Measurements from ENCODE around the gene URB2.

URB2 gene

DNA sequence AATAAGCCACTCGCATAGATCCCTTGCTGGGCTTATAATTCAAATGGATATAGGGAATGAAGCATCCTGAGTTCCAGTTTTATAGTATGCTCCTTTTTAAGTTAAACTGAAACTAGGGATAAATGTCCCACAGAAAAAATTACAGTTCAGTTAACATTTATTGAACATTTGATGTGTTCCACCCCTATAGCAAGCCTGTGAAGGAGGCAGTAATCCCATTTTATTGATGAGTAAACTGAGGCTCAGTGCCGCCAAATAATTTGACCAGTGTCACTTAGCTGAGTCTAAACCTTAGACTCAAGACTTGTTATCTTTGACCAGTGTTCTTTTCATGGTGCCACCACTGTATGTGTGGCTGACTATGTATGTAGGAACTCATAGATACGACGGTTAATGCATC lies 22.4 kb downstream of the URB2 start:
- no peak for DNase-seq

DNA sequence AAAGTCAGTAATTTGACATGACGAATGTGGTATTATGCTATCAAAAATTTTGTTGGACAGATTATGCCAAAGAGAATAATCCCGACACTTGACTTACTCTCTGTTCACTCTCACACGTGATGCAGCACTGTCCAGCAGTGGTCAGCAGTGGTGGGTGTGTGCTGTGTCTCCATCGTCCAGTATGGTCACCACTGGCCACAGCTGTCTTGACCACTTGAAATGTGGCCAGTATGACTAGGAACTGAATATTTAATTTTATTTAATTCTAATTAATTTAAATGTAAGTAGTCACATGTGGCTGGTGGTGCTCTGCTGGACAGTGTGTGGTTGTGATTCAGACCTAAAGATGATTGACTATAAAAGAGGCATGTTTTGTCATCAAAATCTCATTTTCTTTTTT lies 24.0 kb downstream of the URB2 start:
- no peak for DNase-seq

DNA sequence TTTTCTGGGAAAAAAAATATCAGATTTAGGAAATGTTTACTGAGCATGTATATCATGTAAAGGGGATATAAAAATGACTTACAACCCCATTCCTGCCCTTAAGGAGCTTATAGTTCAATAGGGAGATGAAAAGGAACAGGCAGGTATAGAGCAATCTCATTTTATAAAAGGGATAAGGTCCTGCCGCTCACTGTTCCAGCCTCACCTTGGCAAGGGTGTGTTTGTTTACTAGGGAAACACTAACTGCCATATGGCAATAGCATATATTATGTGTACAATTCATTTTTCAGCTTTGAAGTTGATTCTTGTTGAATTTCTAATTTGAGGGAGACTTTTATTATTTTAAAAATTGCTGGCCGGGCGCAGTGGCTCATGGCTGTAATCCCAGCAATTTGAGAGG lies 25.5 kb downstream of the URB2 start:
- DNase-seq: no peak

DNA sequence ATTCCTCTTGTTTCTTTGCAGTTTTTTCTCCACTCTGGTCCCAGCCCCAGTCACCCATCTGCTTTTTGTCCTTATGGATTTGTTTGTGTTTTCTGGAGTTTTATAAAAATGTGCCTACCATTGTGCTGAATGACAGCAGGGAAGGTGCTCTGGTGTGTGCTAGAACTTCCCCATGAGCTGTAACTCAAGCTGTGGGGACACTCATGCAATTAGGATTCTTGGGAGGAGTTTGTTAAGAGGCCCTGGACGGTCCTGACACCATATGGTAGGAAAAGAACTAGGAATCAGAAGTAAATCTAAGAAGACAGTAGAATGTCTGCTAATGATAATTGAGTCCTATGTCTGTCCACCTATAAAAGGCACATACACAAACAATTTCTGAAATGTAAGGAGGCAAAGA lies 27.4 kb downstream of the URB2 start:
- DNase-seq: no peak

DNA sequence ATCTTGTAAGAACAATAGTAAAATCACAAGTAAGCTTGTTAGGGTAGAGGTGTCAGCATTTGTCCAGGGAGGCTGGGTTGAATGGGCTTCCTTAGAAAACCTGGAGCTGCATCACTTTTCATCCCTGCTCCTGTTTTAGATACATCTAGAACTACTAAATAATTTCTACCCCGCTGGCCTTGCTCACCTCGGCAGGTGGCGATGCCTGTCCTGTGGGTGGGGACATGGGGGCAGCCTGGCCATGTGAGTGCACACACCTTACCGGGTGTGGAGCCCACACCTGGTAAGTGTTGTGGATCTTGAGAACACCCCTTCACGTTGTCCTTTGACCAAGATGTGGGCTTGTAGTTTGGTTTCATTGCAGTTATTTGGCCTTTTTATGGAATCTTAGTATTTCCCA lies 29.7 kb downstream of the URB2 start:
- no peak for DNase-seq

DNA sequence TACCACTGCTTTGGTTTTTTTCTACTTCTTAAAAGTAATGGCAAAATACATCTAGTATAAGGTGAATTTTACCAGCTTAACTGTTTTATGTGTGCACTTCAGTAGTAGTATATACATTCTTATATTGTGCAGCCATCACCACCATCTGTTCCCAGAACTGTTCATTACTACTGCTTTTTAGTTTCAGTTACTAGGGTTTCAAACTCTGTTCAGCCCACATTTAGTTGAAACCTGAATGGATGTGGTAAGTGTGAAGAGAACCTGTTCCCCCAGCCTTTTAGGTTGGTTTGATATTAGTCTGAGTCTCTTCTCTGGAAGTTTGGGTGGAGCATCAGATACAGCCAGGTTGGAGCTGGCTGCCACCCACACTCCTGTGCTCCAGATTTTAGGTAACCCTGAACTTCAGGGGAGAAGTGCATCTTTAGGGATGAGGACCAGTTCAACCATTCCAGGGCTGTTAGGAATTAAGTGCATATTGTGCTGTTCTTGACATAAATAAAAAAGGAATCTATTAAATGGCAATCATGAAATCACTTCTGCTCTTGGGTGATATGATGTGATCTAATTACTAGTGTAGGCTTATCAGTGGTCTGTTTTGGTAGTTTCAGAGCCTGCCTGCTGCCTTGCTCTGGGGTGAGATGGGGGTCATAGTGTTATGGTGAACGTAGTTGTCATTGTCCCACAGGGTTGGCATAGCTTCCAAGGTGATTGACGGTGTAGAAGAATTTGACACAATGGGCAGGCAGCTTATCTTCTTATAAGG lies 32.1 kb downstream of the URB2 start:
- DNase-seq: no peak

DNA sequence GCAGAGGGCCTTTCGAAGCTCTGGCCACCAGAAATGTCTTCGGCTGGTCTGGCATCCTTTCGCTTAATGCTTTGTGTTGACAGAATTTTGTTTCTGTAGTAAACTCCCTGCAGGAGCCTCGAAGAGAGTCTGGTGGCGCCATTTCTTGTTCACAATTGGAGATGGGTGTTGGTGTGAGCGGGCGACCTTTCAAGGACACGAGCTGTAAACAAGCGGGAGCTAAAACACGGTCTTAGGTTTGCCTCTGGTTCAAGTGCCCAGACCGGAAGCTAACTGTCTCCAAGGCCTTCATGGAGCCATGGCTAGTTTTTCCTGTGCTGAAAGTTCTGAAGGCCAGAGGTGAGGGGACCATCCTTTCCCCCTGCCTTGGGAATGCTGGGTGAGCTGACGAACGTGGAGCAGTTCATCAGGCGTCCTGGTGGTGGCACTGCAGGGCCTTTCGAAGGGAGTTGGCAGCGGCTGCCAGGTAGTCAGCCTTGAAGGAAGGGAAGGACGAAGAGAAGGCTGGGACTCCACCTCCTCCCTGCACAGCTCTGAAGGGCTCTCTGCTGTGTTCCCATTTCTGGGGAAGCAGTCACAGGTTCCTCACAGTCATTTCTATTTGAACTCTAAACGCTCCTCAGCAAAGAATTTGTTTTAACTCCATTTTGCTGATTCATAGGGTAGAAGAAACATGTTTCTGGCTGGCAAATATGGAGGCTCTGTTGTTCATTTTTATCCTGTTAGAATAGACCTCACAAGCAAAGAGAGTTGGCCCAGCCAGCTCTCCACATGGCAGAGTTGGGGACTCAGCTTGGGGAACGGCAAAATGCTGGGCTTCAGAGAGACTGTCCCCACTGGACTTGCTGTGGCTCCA lies 35.2 kb downstream of the URB2 start:
- DNase-seq: peak; percentile 80 to 82

DNA sequence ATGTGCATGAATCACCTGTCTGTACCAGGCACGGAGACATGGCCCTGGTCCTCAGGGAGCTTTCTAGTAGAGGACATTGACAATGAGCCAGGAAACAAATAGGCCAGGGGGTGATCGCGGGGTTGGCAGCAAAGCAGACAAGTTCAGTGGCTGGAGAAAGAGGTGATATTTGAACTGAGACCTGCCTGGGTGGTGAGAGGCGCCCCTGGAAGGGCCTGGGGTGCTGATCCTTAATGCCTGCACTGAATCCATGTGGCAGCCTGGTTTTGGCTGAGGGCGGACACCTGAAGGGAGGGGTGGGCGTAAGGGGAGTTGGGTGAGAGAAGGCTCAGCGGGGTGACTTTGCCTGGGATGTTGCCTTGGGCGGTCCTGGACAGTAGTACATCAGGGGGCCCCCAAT lies 35.9 kb downstream of the URB2 start:
- no peak for DNase-seq

DNA sequence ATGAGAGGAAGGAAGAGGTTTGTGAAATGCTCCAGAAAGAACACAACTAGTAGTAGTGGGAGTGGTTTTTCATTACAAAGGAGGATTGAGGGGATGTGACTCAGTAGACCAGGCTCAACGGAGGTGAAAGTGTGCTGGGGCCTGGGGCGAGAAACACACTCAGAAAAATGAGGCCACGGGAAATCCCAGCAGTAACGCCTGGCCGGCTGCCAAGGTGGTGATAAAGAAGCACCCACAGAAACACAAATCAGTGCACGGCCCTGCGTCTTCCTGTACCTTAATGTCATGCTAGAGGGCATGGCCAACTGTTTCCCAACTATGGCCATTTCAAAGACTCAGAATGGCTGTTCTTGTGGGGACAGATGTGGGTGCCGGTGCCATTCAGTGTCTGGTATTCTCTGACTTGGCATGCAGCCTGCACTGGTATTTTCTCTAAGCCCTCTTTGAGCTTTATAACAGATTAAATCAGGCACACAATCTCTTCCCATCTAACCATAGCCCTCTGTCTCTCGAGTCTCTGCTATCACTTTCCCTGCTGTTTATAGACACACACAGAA lies 38.2 kb downstream of the URB2 start:
- peak; percentile 94 to 95 for DNase-seq

DNA sequence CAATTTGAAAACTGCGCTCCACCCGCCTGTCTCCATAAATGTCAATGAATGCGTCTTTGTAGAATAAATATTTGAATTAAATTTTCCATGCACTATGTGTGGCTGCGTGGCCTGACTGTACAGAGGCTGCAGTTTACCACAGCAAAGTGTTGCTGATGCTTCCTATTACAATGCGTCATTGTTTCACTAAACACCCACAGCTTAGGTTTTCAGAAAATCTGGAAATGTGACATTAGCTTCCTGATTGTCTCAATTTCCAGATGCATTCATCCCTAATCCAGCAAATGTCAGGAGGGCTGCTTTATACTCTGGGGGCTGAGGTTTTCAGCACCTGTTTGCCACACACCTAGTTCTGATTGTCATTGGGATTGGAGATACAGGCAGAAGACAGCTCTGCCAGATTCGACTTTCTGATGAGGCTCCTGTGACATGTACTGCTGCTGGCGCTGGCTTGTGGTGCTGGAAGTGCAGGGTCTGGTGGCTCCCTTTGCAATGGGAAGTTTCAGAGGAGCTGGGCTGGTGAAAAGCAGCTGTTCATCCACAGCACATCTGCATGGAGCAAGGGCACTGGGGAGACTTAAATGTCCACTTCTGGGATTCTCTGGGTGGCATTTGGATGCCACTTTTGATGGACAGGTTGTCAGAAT lies 40.0 kb downstream of the URB2 start:
- DNase-seq: no peak

DNA sequence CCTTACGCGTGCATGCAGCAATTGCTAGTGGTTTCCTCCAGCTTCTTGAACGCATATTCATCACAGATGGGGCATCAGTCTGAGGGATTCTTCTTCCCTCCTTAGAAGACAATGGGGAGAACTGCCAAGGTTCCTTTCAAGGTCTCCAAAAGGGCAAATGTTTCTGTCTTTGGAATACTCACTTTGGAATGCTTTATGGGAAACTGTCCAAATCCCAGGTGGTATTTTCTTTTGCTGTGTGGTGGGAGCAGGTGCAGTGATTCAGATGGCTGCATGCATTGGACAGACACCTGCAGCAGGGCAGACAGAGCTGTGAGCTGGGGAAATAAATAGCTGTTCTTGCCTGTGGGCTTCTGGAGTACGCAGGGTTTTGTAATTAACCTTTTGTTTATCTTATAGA lies 40.5 kb downstream of the URB2 start:
- DNase-seq: no peak

DNA sequence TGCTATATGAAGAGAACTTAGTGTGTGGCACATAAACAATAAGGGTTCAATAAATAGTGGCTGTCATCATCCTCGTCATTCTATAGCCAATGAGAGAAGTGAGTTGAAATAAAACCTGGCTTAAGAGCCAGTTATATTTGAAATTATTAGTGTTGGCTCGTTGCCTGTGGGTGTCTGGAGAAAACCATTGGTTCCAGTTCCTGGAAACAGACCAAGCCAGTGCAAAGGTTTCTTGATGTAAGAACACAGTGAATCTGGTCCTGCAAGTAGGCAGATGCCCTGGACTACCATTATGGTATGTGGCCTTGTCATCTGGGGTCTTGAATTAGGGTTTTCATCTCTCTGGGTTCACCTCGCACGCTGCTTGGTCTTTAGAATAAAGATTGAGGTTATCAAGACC lies 43.3 kb downstream of the URB2 start:
- DNase-seq: no peak

DNA sequence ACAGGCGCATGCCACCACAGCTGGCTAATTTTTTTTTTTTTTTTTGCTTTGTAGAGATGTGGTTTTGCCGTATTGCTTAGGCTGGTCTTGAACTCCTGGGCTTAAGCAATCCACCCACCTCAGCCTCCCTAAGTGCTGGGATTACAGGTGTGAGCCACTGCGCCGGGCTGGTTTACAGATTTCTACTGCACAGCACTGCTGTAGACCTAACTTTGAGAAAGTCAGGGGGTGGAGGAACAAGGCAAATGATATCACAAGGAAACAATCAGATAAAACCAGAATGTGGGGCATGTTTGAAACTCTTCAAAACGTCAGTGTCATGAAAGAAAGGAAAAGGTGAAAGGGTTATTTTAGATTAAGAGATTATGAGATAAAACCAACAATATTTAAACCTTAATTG lies 45.3 kb downstream of the URB2 start:
- no peak for DNase-seq

DNA sequence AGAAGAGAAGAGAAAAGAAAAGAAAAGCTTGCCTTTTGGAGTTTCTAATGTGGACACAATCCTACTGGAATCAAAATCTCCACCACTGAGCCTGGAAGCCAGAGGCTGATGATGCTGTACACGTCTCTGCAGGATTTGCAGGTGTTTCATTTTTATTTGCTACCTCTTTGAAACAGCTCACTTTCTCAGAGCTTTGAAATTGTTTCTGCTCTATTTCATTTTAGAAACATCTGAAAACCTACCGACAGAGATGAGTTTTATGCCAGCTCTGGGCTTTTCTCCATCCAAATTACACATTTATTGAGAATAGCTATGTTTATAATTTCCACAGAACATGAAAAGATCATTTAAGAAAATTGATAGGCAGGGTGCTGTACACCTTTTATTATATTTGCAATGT lies 46.2 kb downstream of the URB2 start:
- no peak for DNase-seq

DNA sequence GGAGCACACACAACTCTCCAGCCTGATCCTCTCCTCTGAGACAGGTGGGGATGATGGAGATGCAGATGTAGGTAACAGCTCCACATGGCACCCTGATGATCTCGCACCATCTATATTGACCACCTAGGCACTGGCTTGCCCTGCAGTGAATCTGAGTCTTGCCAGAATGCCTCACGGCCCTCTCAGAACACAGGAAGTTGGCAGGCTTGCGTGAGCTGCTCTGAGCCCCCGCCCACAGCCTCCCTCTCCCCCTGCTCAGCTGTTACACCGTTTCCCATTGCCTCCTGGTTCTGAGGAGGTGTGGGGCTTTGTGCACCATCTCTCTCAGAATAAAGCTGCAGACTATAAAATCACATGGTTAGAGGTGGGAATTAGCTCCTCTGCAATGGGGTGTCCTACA lies 48.0 kb downstream of the URB2 start:
- DNase-seq: no peak

DNA sequence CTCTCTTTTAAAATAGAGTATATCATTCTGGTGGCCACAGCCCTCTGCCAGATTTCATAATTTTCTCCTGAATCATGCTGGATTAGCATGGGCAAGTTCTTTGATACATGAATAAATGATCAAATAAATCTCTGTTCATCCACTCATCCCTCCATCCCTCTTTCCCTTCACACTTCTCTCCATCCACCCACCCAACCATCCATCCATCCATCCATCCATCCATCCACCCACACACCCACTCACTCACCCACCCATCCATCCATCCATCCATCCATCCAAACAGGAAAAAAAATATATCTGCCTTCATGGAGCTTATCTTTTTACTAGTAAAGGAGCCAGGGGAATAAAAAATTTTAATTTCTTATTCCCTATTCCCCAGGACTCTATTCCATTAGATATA lies 49.3 kb downstream of the URB2 start:
- no peak for DNase-seq

DNA sequence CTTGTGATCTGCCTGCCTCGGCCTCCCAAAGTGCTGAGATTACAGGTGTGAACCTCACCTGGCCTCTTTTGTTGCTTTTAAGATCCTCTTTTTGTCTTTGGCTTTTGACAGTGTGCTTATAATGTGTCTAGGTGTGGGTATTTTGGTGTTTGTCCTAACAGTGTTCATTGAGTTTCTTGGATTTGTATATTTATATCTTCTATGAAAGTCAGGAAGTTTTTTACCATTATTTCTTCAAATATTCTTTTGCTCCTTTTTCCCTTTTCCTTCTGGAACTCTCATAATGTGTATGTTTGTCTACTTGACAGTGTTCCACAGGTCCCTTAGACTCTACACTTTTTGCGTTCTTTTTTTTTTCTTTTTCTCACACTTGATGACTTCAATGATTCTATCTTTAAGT lies 59.1 kb downstream of the URB2 start:
- no peak for DNase-seq

DNA sequence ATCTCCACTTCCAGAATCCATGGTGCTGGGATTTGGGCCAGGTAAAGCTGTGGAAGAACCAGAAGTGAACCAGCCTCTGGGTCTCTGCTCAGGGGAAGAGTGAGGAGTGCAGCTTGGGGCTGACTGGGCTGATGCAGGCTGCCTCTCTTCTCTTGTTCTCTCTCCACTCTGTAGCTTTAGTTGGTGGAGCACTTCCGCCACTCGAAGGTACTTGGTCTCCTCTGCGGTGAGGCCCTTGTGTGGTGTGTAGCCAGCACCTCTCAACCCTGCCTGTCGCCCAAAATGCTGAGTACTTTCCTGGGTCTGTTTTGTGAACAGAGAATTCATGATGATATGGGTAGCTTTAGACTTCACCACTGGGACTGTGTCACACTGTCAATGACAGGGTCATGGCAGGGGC lies 63.2 kb downstream of the URB2 start:
- DNase-seq: no peak

DNA sequence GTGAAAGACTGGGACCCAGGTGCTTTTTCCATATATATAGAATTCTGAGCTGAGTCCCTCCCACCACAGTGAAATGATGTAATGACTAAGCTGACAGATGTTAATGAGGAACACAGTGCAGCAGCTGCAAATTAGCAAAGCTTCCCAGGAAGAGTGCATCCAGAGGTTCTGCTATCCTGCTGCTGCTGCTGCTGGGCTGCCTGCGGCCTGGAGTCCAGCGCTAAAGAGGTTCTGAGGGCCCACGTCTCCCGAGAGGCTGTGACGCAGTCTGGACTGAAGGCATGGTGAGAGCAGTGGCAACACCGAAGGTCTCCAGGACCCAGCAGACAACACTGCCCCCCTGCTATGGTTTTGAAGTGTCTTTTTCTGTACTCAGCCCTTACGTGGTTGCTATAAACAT lies 63.9 kb downstream of the URB2 start:
- DNase-seq: no peak

DNA sequence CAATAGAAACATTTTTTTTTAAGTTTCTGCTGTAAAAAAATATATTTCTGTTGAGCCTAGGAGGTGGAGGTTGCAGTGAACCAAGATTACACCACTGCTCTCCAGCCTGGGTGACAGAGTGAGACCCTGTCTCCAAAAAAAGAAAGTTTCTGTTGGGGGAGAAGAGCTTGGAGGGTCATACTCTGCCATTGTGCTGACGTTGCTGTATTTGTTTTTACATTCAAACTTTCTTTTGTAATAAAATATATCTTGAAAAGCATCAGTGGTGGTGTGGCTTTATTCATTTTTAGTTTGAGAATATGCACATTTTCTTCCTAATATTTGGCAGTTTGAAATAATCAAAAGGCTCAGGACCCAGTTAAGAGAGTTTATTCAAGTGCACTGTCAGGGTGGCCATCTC lies 64.6 kb downstream of the URB2 start:
- DNase-seq: no peak

DNA sequence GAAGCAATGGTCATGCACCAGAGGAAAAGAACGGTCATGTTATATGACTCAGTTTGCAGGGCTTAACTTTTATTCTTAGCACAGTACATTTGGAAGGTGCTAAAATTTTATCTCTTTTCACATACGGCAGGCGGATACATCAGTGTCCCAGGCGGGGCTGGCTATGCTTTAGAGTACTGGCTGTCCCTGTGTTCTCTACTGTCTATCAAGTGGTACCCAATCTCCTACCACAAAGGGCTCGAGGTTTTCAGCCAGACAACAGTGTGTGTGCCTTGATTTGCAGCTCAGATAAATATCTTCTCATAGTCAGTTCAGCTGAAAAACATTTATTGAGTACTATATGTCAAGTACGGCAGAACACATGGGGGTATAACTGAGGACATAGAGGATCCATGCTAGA lies 65.3 kb downstream of the URB2 start:
- no peak for DNase-seq

DNA sequence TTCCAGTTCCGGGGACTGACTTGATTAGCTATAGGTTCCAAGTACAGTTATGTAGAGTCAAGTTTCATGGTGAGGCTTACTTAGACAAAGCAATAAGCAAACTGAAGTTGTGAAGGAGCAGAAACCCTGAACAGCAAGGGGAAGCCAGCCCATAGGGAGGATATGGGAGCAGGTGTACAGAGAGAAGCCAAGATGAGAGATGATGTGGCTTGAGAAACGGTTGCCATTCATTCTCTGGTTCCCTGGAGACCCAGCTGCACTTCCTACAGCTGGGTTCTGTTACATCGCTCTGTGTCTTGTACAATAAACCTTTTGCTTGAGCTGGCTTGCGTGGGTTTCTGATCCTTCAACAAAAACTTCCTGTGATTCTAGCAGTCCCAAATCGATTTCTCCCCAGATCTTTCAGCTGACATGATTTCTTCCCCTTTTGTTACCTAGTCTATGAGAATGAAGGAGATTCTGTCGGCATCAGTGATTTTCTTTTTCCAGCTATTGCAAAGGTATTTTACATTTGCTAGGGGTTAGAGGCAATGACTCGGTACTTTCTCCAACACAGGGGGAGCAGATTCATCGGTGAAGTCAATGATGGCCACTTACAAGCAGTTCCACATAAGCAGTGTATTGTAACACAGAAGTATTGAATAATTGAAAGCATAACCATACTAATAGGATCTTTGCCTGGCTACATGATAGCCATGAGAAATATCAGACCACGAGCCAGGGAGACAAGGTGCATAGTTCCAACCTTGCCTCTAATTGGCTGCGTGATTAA lies 67.3 kb downstream of the URB2 start:
- DNase-seq: no peak

Data from activated T-cell treated with anti-CD3 and anti-CD28 coated beads, Interleukin-2, amount 50 U/mL, for 48 hours (primary cell).